GM21717 (cell line): Measurements from ENCODE around the gene KLK14.

Source experiments
- ATAC-seq: cut with Tn5 transposase; IDR thresholded peaks from one replicate; pipeline ENCODE4 v1.9.1; 2021; ENCODE audit warnings: mild to moderate bottlenecking, moderate library complexity; ENCODE audit not compliant: unreplicated experiment

KLK14 gene, protein sequence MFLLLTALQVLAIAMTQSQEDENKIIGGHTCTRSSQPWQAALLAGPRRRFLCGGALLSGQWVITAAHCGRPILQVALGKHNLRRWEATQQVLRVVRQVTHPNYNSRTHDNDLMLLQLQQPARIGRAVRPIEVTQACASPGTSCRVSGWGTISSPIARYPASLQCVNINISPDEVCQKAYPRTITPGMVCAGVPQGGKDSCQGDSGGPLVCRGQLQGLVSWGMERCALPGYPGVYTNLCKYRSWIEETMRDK

GRCh38 chr19:51082611-51083010 is at the start of gene KLK14:
Gene KLK14, minus strand, starts transcription at chr19:51082887. Its CDS starts 273 bp downstream, at chr19:51082614.
- ATAC-seq: no peak

GRCh38 chr19:51131780-51132680 is 49.3 kb upstream of the KLK14 start:
- no peak for ATAC-seq

DNA sequence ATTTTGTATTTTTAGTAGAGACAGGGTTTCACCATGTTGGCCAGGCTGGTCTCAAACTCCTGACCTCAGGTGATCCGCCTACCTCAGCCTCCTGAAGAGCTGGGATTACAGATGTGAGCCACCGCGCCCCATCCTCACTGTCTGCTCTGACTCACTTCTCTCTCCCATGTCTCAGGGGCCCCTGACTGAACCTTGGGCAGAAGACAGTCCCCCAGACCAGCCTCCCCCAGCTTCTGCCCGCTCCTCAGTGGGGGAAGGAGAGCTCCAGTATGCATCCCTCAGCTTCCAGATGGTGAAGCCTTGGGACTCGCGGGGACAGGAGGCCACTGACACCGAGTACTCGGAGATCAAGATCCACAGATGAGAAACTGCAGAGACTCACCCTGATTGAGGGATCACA is 47.0 kb upstream of the KLK14 start:
- no peak for ATAC-seq

DNA sequence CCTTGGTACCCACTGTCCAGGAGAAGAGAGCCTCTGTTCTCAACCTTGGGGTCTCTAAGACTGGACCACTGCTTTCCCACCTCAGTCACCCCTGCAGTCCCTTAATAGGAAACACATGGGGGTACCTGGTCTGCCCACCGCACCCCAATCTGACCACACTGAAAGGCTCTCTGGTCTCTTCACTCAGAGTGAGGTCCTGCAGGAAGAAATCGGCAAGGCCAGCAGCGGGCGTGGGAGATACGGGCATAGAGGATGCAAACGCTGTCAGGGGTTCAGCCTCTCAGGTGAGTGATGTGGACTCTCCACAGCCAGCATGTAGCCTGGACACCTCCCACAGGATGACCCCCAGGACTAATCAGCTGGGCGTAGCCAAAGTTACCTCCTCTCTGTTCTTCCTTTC is 45.5 kb upstream of the KLK14 start:
- no peak for ATAC-seq

GRCh38 chr19:51127755-51128154 is 45.1 kb upstream of the KLK14 start:
- no peak for ATAC-seq

DNA sequence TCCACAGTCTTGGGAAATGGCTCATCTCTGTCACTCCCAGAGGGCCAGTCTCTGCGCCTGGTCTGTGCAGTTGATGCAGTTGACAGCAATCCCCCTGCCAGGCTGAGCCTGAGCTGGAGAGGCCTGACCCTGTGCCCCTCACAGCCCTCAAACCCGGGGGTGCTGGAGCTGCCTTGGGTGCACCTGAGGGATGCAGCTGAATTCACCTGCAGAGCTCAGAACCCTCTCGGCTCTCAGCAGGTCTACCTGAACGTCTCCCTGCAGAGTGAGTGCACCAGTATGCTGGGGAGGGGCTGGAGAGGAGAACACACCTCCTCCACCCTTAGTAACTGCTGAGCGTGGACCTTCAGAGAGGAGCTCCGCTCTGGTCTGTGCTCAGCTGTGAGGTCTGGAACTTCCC is 44.3 kb upstream of the KLK14 start:
- ATAC-seq: no peak

- no peak for ATAC-seq
Measured at GRCh38 chr19:51125421-51126075, 42.9 kb upstream of the KLK14 start.

DNA sequence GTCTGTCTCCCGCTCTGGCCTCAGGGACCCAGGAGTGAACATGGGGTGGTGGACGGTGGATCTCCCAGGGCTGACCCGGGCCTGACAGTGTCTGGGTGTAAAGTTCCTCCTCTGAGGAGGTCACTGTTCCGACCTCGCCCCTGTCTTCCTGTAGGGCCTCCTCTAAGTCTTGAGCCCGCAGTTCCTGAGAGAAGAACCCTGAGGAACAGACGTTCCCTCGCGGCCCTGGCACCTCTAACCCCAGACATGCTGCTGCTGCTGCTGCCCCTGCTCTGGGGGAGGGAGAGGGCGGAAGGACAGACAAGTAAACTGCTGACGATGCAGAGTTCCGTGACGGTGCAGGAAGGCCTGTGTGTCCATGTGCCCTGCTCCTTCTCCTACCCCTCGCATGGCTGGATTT is 42.0 kb upstream of the KLK14 start, which contains the start of gene SIGLEC9:
Gene SIGLEC9 (plus strand): TSS at position 178 of the 400 bp plus-strand sequence. CDS start 69 bp downstream, at position 247.
- no peak for ATAC-seq

DNA sequence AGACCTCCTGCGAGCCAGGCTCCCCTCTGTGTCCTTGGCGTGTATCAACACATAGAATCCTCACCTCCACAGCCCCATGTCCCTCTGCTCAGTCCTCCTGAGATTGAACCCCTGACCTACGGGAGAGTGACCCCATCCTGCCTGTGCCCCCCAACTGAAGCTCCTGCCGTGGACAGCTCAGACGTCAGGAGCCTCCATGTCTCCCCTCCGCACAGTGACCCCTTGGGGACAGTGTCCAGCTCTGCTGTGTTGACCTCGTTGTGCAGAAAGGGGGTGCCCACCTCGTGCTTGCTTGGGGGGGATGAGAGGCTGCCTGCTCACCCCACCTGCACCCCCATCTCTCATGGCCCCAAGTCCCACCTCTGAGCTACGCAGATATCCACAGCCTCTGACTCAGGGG is 41.5 kb upstream of the KLK14 start:
- no peak for ATAC-seq

DNA sequence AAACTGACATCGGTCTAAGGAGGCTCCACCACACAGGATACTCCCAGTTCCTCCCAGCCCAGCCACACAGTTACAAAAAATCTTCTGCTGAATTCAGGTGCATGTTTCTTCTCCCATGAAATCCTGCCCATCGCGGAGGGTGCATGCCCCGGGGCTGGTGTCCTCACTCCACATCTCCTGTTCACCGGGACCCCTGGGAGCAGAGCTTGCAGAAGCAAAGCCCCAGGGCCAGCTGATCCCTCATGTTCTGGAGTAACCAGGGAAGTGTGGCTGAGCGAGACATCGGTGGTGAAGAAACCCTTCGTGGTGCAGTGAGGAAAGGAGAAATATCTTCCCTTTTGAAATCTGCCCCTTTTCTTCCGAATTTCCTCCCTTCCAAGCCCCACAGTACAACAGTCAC is 41.1 kb upstream of the KLK14 start:
- no peak for ATAC-seq

DNA sequence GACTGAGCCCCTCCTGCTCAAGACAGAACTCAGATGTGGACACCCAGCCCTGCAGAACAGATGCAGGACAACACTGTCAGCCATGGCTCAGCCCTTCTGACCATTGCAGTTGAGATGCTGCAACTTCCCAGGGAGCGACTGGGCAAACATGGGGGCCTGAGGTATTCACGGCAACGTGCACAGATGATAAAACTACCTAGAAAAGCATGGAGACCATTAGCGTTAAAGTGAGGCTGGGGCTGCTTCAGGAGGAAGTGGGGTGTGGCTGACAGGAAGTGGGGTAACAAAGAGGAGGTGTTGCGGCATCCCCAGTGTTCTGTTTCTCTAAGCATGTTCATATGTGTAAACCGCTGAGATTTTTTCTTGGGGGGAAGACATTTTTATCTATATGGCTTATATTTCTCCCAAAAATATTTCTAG is 40.7 kb upstream of the KLK14 start:
- no peak for ATAC-seq

GRCh38 chr19:51122112-51122981 is 39.7 kb upstream of the KLK14 start:
- no peak for ATAC-seq

DNA sequence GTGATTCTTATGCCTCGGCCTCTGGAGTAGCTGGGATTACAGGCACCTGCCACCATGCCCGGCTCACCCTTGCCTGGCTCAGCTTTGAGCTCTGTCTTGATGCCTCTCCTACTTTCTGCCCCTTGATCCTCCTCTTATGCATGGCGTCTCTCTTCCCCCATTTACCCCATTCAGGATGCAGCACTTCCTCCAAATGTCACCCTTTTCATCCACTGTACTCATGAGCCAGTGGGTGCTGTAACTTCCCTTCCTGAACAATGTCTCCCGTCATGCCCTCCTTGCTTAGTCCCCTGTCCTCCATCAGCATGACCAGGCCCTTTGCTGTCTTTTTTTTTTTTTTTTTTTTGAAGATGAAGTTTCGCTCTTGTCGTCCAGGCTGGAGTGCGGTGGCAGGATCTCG is 38.6 kb upstream of the KLK14 start:
- no peak for ATAC-seq

GRCh38 chr19:51120160-51120559 is 37.5 kb upstream of the KLK14 start:
- no peak for ATAC-seq

DNA sequence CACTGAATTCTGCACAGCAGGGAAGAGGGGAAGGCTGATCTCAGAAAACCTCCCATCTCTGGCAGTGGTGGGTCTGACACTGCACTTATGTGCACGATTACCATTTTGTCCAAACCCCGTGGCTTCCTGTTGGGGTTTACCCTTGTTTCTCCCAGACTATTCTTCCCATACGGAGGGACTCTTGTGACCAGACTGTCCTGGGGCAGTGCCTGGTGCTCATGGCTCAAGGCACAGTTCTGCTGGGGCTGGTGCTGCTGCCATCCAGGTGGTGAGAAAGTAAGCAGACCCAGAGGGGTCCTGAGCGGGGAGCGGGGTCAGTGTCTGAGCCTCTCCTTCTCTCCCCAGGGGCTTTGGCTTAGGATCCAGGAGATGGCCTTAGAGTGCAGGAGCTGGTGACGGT is 36.9 kb upstream of the KLK14 start:
- ATAC-seq: no peak

DNA sequence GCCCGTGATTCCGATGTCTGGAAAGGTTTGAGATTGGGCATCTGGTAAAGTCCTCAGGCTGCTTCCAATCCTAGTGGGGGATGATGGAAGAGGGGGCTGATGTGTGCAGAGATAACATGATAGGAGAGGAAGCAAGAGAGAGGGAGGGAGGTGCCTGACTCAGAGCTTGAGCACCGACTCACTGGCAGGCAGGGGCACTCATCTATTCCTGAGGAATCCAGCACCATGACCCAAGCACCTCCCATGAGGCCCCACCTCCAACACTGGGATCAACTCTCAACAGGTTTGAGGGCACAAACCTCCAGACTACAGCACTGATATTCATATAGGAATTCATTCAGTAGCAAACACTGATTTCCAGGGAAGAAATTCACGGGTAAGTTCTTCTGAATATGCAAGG is 36.4 kb upstream of the KLK14 start:
- no peak for ATAC-seq

- no peak for ATAC-seq
Measured at GRCh38 chr19:51116736-51117286, 34.1 kb upstream of the KLK14 start.

GRCh38 chr19:51114087-51114729 is 31.5 kb upstream of the KLK14 start:
- ATAC-seq: no peak

DNA sequence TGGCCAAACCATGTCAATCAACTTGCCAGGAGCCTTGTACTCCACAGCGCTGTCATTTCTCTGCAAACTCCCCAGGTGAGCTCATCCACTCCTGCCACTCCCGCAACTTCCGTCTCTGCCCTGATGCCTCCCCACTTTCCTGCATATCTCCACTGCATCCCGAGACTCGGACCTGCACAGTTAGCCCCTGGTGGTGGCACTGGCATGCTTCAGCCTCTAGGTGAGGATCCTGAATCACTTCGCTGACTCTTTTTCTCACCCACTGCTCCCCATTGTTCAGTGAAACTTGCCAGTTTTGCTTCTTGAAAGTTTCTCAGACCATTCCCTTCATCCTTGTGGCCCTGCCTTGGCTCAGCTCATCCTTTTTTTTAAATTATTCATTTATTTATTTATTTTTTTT is 28.9 kb upstream of the KLK14 start:
- no peak for ATAC-seq

- ATAC-seq: no peak
Measured at GRCh38 chr19:51110666-51110971, 27.9 kb upstream of the KLK14 start.
